SK-N-SH treated with all-trans-retinoic acid at 6 μM for 48 hours (cell line): Measurements from ENCODE around the gene DGCR2.

Source experiments
- ATAC-seq: fragments of 200-7000 bp; cut with Tn5 transposase; 3 replicates; pipeline ENCODE4 v1.9.1; 2020; ENCODE audit warnings: mild to moderate bottlenecking, moderate library complexity
- ARNTL ChIP-seq: fragments of 450-650 bp; formaldehyde crosslinking; IDR thresholded peaks from 2 replicates; pipeline ENCODE4 v1.5.0; 2020; ENCODE audit warnings: low read depth, mild to moderate bottlenecking, moderate library complexity, borderline replicate concordance
- BACH2 ChIP-seq: fragments of 250-450 bp; sonication (Bioruptor Pico); IDR thresholded peaks from 2 replicates; pipeline ENCODE4 v1.9.0; 2021; ENCODE audit warnings: mild to moderate bottlenecking, borderline replicate concordance
- CSDC2 ChIP-seq: fragments of 250-450 bp; sonication (Bioruptor Pico); IDR thresholded peaks from 2 replicates; pipeline ENCODE4 v1.5.0; 2020; ENCODE audit warnings: mild to moderate bottlenecking, moderate library complexity
- ESRRG ChIP-seq: fragments of 250-450 bp; sonication (Bioruptor Pico); IDR thresholded peaks from 2 replicates; pipeline ENCODE4 v1.6.1; 2021; ENCODE audit warnings: mild to moderate bottlenecking
- GLIS3 ChIP-seq: fragments of 250-450 bp; sonication (Bioruptor Pico); IDR thresholded peaks from 2 replicates; pipeline ENCODE4 v1.5.0; 2020; ENCODE audit warnings: mild to moderate bottlenecking, moderate library complexity
- ISL1 ChIP-seq: fragments of 250-450 bp; sonication (Bioruptor Pico); IDR thresholded peaks from 2 replicates; pipeline ENCODE4 v2.1.2; 2022; ENCODE audit warnings: mild to moderate bottlenecking, moderate library complexity
- OSR1 ChIP-seq: fragments of 250-450 bp; sonication (Bioruptor Pico); IDR thresholded peaks from 2 replicates; pipeline ENCODE4 v1.8.0; 2022; ENCODE audit warnings: moderate library complexity, mild to moderate bottlenecking, inconsistent platforms
- PPARA ChIP-seq: fragments of 250-450 bp; sonication (Bioruptor Pico); IDR thresholded peaks from 2 replicates; pipeline ENCODE4 v1.5.0; 2020; ENCODE audit warnings: mild to moderate bottlenecking, borderline replicate concordance
- RARB ChIP-seq: fragments of 250-450 bp; sonication (Bioruptor Pico); IDR thresholded peaks from 2 replicates; pipeline ENCODE4 v1.8.0; 2021; ENCODE audit warnings: mild to moderate bottlenecking, moderate library complexity
- SNAI2 ChIP-seq: fragments of 250-450 bp; sonication (Bioruptor Pico); IDR thresholded peaks from 2 replicates; pipeline ENCODE4 v1.5.0; 2020; ENCODE audit warnings: mild to moderate bottlenecking, moderate library complexity
- TCF4 ChIP-seq: fragments of 250-450 bp; sonication (Bioruptor Pico); IDR thresholded peaks from 2 replicates; pipeline ENCODE4 v1.8.0; 2021; ENCODE audit warnings: mild to moderate bottlenecking, moderate library complexity, borderline replicate concordance
- TOX ChIP-seq: fragments of 250-450 bp; sonication (Bioruptor Pico); IDR thresholded peaks from 2 replicates; pipeline ENCODE4 v1.8.0; 2021; ENCODE audit warnings: mild to moderate bottlenecking, moderate library complexity, borderline replicate concordance
- ZFP30 ChIP-seq: fragments of 450-650 bp; formaldehyde crosslinking; IDR thresholded peaks from 2 replicates; pipeline ENCODE4 v1.5.0; 2022; ENCODE audit warnings: mild to moderate bottlenecking, moderate library complexity
- ZNF565 ChIP-seq: fragments of 450-650 bp; formaldehyde crosslinking; conservative IDR thresholded peaks from 2 replicates; pipeline ENCODE4 v1.5.0; 2020; ENCODE audit warnings: low read depth, mild to moderate bottlenecking, moderate library complexity
- ZNF70 ChIP-seq: fragments of 450-650 bp; formaldehyde crosslinking; IDR thresholded peaks from 2 replicates; pipeline ENCODE4 v1.5.0; 2020; ENCODE audit warnings: mild to moderate bottlenecking, moderate library complexity
- ZNF8 ChIP-seq: fragments of 450-650 bp; formaldehyde crosslinking; IDR thresholded peaks from 2 replicates; pipeline ENCODE4 v1.5.0; 2020; ENCODE audit warnings: mild to moderate bottlenecking, moderate library complexity
- TF ChIP-seq, protein P1 (sequence below): fragments of 250-450 bp; sonication (Bioruptor Pico); IDR thresholded peaks from 2 replicates; pipeline ENCODE4 v1.5.0; 2020; ENCODE audit warnings: mild to moderate bottlenecking, moderate library complexity
- TF ChIP-seq, protein P2 (sequence below): fragments of 250-450 bp; sonication (Bioruptor Pico); IDR thresholded peaks from 2 replicates; pipeline ENCODE4 v1.5.1; 2020; ENCODE audit warnings: low read depth, mild to moderate bottlenecking, moderate library complexity
- TF ChIP-seq, protein P3 (sequence below): fragments of 250-450 bp; sonication (Bioruptor Pico); IDR thresholded peaks from 2 replicates; pipeline ENCODE4 v1.8.0; 2020; ENCODE audit warnings: mild to moderate bottlenecking, moderate library complexity, borderline replicate concordance
- TF ChIP-seq, protein P4 (sequence below): fragments of 250-450 bp; sonication (Bioruptor Pico); IDR thresholded peaks from 2 replicates; pipeline ENCODE4 v1.5.1; 2021; ENCODE audit warnings: mild to moderate bottlenecking, moderate library complexity
- TF ChIP-seq, protein P5 (sequence below): fragments of 250-450 bp; sonication (Bioruptor Pico); IDR thresholded peaks from 2 replicates; pipeline ENCODE4 v1.8.0; 2021; ENCODE audit warnings: low read depth, mild to moderate bottlenecking, moderate library complexity, borderline replicate concordance

DGCR2 gene

DNA sequence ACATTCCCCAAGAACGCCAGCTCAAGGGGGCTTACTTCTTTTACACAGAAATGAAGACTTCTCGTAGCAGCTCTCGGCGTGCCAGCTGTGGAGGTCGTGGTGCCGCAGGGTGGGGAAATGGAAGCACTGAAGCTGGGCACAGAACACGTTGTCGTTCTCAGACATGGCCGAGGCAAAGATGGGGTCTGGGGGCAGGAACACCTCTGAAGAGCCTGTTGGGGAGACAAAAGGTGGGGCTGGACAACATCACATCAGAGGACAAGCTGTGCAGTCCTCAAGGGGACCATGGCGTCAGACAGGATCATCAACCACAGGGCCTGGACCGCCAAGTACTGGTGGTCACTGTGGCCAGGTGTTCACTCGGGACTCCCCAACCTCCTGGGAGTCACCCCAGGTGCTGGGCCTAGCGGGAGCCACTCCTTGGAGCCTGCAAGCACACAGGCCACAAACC, 65.2 kb downstream of the DGCR2 start (continued):
- TF ChIP-seq, protein P1, sequence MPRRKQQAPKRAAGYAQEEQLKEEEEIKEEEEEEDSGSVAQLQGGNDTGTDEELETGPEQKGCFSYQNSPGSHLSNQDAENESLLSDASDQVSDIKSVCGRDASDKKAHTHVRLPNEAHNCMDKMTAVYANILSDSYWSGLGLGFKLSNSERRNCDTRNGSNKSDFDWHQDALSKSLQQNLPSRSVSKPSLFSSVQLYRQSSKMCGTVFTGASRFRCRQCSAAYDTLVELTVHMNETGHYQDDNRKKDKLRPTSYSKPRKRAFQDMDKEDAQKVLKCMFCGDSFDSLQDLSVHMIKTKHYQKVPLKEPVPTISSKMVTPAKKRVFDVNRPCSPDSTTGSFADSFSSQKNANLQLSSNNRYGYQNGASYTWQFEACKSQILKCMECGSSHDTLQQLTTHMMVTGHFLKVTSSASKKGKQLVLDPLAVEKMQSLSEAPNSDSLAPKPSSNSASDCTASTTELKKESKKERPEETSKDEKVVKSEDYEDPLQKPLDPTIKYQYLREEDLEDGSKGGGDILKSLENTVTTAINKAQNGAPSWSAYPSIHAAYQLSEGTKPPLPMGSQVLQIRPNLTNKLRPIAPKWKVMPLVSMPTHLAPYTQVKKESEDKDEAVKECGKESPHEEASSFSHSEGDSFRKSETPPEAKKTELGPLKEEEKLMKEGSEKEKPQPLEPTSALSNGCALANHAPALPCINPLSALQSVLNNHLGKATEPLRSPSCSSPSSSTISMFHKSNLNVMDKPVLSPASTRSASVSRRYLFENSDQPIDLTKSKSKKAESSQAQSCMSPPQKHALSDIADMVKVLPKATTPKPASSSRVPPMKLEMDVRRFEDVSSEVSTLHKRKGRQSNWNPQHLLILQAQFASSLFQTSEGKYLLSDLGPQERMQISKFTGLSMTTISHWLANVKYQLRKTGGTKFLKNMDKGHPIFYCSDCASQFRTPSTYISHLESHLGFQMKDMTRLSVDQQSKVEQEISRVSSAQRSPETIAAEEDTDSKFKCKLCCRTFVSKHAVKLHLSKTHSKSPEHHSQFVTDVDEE (CRISPR knock-in tag): no peak
- TF ChIP-seq GLIS3 (CRISPR knock-in tag) (no peak), TCF4 (CRISPR knock-in tag) (no peak), TOX (CRISPR knock-in tag) (no peak), ESRRG (no peak)

DNA sequence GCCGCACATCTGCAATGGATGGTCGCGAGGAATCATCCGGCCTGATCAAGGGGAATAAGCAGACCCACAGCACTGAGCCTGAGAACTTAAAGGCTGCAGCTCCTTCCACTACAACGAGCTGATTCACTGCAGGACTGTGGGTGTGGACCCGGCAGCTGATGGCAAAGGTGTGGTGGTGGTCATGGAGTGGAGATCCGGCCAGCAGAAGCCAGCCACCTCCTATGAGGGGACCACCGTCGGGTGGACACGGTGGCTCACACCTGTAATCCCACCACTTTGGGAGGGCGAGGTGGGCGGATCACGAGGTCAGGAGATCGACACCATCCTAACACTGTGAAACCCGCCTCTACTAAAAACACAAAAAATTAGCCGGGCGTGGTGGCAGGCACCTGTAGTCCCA, 66.4 kb downstream of the DGCR2 start:
- no peak for TF ChIP-seq ESRRG
- TF ChIP-seq, protein P2, sequence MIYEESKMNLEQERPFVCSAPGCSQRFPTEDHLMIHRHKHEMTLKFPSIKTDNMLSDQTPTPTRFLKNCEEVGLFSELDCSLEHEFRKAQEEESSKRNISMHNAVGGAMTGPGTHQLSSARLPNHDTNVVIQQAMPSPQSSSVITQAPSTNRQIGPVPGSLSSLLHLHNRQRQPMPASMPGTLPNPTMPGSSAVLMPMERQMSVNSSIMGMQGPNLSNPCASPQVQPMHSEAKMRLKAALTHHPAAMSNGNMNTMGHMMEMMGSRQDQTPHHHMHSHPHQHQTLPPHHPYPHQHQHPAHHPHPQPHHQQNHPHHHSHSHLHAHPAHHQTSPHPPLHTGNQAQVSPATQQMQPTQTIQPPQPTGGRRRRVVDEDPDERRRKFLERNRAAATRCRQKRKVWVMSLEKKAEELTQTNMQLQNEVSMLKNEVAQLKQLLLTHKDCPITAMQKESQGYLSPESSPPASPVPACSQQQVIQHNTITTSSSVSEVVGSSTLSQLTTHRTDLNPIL (CRISPR knock-in tag): no peak
- TF ChIP-seq, protein P1 (CRISPR knock-in tag): no peak
- no peak for TF ChIP-seq BACH2 (CRISPR knock-in tag)
- no peak for TF ChIP-seq TOX (CRISPR knock-in tag)
- TF ChIP-seq ISL1 (CRISPR knock-in tag): no peak
- TF ChIP-seq OSR1 (CRISPR knock-in tag): no peak
- no peak for TF ChIP-seq ARNTL (CRISPR knock-in tag)
- TF ChIP-seq, protein P3, sequence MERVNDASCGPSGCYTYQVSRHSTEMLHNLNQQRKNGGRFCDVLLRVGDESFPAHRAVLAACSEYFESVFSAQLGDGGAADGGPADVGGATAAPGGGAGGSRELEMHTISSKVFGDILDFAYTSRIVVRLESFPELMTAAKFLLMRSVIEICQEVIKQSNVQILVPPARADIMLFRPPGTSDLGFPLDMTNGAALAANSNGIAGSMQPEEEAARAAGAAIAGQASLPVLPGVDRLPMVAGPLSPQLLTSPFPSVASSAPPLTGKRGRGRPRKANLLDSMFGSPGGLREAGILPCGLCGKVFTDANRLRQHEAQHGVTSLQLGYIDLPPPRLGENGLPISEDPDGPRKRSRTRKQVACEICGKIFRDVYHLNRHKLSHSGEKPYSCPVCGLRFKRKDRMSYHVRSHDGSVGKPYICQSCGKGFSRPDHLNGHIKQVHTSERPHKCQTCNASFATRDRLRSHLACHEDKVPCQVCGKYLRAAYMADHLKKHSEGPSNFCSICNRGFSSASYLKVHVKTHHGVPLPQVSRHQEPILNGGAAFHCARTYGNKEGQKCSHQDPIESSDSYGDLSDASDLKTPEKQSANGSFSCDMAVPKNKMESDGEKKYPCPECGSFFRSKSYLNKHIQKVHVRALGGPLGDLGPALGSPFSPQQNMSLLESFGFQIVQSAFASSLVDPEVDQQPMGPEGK (CRISPR knock-in tag): no peak
- no peak for TF ChIP-seq SNAI2 (CRISPR knock-in tag)
- TF ChIP-seq, protein P4, sequence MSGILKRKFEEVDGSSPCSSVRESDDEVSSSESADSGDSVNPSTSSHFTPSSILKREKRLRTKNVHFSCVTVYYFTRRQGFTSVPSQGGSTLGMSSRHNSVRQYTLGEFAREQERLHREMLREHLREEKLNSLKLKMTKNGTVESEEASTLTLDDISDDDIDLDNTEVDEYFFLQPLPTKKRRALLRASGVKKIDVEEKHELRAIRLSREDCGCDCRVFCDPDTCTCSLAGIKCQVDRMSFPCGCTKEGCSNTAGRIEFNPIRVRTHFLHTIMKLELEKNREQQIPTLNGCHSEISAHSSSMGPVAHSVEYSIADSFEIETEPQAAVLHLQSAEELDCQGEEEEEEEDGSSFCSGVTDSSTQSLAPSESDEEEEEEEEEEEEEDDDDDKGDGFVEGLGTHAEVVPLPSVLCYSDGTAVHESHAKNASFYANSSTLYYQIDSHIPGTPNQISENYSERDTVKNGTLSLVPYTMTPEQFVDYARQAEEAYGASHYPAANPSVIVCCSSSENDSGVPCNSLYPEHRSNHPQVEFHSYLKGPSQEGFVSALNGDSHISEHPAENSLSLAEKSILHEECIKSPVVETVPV: no peak
- TF ChIP-seq ZFP30 (CRISPR knock-in tag): no peak
- TF ChIP-seq, protein P5, sequence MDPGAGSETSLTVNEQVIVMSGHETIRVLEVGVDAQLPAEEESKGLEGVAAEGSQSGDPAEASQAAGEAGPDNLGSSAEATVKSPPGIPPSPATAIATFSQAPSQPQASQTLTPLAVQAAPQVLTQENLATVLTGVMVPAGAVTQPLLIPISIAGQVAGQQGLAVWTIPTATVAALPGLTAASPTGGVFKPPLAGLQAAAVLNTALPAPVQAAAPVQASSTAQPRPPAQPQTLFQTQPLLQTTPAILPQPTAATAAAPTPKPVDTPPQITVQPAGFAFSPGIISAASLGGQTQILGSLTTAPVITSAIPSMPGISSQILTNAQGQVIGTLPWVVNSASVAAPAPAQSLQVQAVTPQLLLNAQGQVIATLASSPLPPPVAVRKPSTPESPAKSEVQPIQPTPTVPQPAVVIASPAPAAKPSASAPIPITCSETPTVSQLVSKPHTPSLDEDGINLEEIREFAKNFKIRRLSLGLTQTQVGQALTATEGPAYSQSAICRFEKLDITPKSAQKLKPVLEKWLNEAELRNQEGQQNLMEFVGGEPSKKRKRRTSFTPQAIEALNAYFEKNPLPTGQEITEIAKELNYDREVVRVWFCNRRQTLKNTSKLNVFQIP (CRISPR knock-in tag): no peak
- no peak for TF ChIP-seq ZNF8
- TF ChIP-seq CSDC2 (CRISPR knock-in tag): no peak
- TF ChIP-seq ZNF565 (CRISPR knock-in tag): no peak
- TF ChIP-seq ZNF70 (CRISPR knock-in tag): no peak
- TF ChIP-seq GLIS3 (CRISPR knock-in tag): no peak
- no peak for TF ChIP-seq PPARA (CRISPR knock-in tag)
- TF ChIP-seq RARB (CRISPR knock-in tag): no peak
- ATAC-seq: no peak
